Common myeloid progenitor, CD34-positive (primary cell): ENCODE data around the gene MAN2A1.
"Not testable (repeated sequence)": the region's sequence is repeated elsewhere in the genome, so short reads cannot be mapped to it uniquely, and the experiment has no call there.

Source experiments
- CTCF ChIA-PET: fragments of 350-600 bp; sonication (Branson Sonifier 250); formaldehyde crosslinking; loops from one replicate; lab custom pipeline; 2021; ENCODE audit warnings: antibody characterized with exemption; lab: Charles Lee
- POLR2A ChIA-PET: fragments of 350-600 bp; sonication (Branson Sonifier 250); formaldehyde crosslinking; loops from one replicate; lab custom pipeline; 2021; ENCODE audit warnings: antibody characterized with exemption; lab: Charles Lee
- DNase-seq, 3 donors: peaks; one replicate each; pipeline versions ENCODE4 v3.0.0 to v3.0.0-alpha.2; 2013
- H3K27ac ChIP-seq, 2 experiments: 1 replicate in 1 of 2; 2 replicates in 1 of 2; pipeline ENCODE4 v1.7.0; 2013; ENCODE audit warnings: inconsistent platforms in 2 of 2, low read length in 2 of 2, mild to moderate bottlenecking in 2 of 2, low read depth in 1 of 2, moderate library complexity in 1 of 2; ENCODE audit not compliant: severe bottlenecking in 2 of 2, insufficient read depth in 1 of 2, poor library complexity in 1 of 2
- H3K27me3 ChIP-seq, 5 experiments: replicated peaks in 2 of 5; 1 replicate in 3 of 5; 2 replicates in 2 of 5; pipeline versions ENCODE4 v1.6.1 to v1.7.0; 2013; ENCODE audit warnings: low read length in 4 of 5, mild to moderate bottlenecking in 2 of 5, moderate library complexity in 2 of 5, inconsistent platforms in 1 of 5; ENCODE audit not compliant: insufficient read depth in 5 of 5, control insufficient read depth in 4 of 5
- H3K36me3 ChIP-seq, 4 experiments: 1 replicate in 2 of 4; 2 replicates in 2 of 4; pipeline versions ENCODE4 v1.6.1 to v1.7.0; 2013; ENCODE audit warnings: low read length in 3 of 4, control low read depth in 1 of 4, mild to moderate bottlenecking in 1 of 4; ENCODE audit not compliant: control insufficient read depth in 4 of 4, insufficient read depth in 4 of 4
- H3K4me1 ChIP-seq, 4 experiments: 1 replicate in 3 of 4; 2 replicates in 1 of 4; pipeline versions ENCODE4 v1.6.1 to v1.7.1; 2013; ENCODE audit warnings: low read length in 3 of 4, mild to moderate bottlenecking in 3 of 4, control low read depth in 1 of 4, inconsistent platforms in 1 of 4, moderate library complexity in 1 of 4; ENCODE audit not compliant: control insufficient read depth in 4 of 4, insufficient read depth in 4 of 4; ENCODE audit errors: control extremely low read depth in 1 of 4
- H3K4me3 ChIP-seq, 7 experiments: 1 replicate in 4 of 7; 2 replicates in 3 of 7; pipeline versions ENCODE4 v1.5.1 to v1.7.0; 2013; ENCODE audit warnings: mild to moderate bottlenecking in 7 of 7, low read length in 6 of 7, moderate library complexity in 6 of 7, inconsistent platforms in 2 of 7, low read depth in 2 of 7, control low read depth in 1 of 7; ENCODE audit not compliant: insufficient read depth in 4 of 7, control insufficient read depth in 1 of 7; ENCODE audit errors: extremely low read depth in 1 of 7
- H3K9me3 ChIP-seq, 5 experiments: 1 replicate in 4 of 5; 2 replicates in 1 of 5; pipeline versions ENCODE4 v1.6.1 to v1.7.1; 2013; ENCODE audit warnings: low read length in 4 of 5, mild to moderate bottlenecking in 2 of 5, inconsistent platforms in 1 of 5, low read depth in 1 of 5, moderate library complexity in 1 of 5; ENCODE audit not compliant: control insufficient read depth in 4 of 5, insufficient read depth in 2 of 5; ENCODE audit errors: control extremely low read depth in 1 of 5
- WGBS: methylation state at CpG from one replicate; pipeline ENCODE4 v1.1.5; 2013; ENCODE audit not compliant: insufficient coverage; 5-methylcytosine and 5-hydroxymethylcytosine counted together

Gene MAN2A1

DNA sequence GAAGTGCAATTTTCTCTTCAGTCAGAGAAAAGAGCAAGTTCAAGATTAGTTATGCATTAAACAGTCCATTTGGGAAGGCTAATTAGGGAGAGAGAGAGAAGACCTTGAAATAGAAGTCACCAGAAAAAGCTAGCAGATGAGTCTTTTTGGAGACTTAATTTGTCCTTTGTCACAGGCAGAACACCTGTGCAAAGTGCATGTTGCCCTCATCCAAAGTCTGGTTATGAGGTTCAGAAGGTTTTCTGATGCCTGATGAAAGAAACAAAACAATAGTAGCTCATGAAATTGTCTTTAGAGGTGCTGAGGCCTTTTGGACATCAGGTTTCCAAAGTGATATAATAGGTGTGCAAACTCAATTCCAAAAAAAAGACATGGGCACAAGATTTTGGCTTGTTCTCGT, 199.3 kb downstream of the MAN2A1 start:
- 89% methylated on average over 1 of the region's 1 CpG for WGBS
- ChIA-PET POLR2A (no interaction called here), CTCF (no interaction called here)
- Histone ChIP-seq H3K36me3 (no peaks in the 10 kb centered on the region), H3K4me3 (no peak overlapping the region), H3K4me1 (no peaks in the 10 kb centered on the region), H3K27me3 (no peaks in the 10 kb centered on the region), H3K27ac (no peak overlapping the region), H3K9me3 (peaks cover 0 to 3% (median 0%) of the 10 kb centered on the region in 5 experiments)
- no peak for DNase-seq

DNA sequence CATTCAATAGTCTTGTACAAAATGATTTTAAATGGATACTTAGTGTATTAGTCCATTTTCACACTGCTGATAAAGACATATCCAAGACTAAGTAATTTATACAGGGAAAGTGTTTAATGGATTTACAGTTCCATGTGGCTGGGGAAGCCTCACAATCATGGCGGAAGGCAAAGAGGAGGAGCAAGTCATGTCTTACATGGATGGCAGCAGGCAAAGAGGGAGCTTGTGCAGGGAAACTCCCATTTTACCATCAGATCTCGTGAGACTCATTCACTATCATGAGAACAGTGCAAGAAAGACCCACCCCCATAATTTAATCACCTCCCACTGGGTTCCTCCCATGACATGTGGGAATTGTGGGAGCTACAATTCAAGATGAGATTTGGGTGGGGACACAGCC, 203.5 kb downstream of the MAN2A1 start:
- WGBS = no CpG with 5 or more reads among the region's 2 CpGs
- H3K27me3 ChIP-seq, POLR2A ChIA-PET, H3K9me3 ChIP-seq, H3K4me1 ChIP-seq, H3K36me3 ChIP-seq, DNase-seq, H3K27ac ChIP-seq, H3K4me3 ChIP-seq, CTCF ChIA-PET: not testable (repeated sequence)

DNA sequence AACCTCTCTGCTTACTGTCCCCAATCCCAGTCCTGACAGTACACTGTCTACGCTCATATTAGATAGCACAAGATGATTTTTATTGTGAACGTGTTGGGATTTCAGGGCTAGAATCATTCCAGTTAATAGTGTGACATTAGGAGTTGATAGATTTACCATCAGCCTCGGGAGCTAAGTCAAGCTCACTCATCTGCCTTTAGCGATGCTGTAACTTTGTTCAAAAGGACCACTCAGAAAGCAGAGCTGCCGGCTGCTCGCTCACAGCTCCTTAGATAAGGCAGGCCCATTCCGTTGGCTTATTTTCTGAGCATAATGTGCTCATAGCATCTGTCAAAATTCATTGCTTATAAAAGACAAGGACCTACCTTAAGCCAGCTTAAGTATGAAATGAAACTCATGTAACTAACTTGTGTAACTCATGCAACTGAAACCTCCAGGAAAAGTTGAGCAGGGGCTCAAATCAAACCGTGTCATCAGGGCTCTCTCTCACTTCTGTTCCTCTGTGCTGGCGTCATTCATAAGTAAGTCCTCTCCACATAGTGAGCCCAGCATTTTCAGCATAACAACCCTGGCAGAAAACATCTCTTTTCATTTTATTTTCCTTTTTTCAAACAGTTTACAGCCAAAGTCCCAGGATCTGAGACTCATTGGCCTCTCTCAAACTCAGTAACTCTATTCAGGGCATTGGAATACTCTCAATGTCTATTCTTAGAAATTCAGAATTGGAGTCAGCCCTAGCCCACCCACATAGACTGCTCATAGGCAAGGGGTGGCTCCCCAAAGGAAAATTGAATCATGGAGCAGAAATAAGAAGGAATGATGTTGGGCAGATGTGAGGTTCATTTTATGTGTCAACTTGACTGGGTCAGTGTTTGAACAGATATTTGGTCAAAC, 208.8 kb downstream of the MAN2A1 start:
- Histone ChIP-seq H3K36me3 (no peaks in the 10 kb centered on the region), H3K4me3 (no peak overlapping the region), H3K4me1 (no peaks in the 10 kb centered on the region), H3K9me3 (no peaks in the 10 kb centered on the region), H3K27ac (no peak overlapping the region), H3K27me3 (no peaks in the 10 kb centered on the region)
- WGBS = 97% methylated on average over 6 of the region's 9 CpGs
- CTCF ChIA-PET = no interaction called here
- POLR2A ChIA-PET = no interaction called here
- no peak for DNase-seq

DNA sequence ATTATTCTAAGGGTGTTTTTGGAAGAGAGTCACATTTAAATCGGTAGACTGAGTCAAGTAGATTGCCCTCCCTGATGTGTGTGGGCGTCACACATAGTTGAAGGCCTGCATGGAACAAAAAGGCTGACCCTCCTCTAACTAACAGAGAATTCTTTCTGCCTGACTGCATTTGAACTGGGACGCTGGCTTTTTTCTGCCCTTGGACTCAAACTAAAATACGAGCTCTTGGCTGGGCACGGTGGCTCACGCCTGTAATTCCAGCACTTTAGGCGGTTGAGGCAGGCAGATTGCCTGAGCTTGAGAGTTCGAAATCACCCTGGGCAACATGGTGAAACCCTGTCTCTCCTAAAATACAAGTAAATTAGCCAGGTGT, 209.4 kb downstream of the MAN2A1 start:
- DNase-seq = no peak
- H3K36me3 ChIP-seq = no peaks in the 10 kb centered on the region

DNA sequence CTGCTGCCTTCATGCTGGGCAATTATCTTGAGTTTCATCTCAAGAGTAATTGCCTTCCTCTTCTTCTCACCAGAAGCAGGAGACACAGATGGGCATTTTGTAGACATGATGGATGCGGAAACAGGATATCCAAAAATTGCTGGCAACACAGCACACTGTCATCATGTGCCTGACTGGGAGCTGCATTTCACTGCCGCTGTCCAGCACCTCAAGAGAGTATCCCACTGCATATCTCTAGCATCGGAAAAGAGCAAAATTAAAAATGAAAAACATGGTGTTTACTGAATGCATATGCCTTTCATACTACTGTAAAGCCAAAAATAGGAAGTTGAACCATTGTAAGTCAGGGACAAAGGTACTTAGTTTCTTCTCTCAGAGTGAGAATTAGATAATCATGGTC, 210.7 kb downstream of the MAN2A1 start:
- POLR2A ChIA-PET = no interaction called here

More for the DNA sequence above, 209.4 kb downstream of the MAN2A1 start:
- H3K27ac ChIP-seq = no peak overlapping the region
- CTCF ChIA-PET = no interaction called here
- H3K4me3 ChIP-seq = no peak overlapping the region
- no peaks in the 10 kb centered on the region for H3K27me3 ChIP-seq
- no peaks in the 10 kb centered on the region for H3K4me1 ChIP-seq
- POLR2A ChIA-PET = no interaction called here
- 96% methylated on average over 8 of the region's 8 CpGs for WGBS
- H3K9me3 ChIP-seq = no peaks in the 10 kb centered on the region

DNA sequence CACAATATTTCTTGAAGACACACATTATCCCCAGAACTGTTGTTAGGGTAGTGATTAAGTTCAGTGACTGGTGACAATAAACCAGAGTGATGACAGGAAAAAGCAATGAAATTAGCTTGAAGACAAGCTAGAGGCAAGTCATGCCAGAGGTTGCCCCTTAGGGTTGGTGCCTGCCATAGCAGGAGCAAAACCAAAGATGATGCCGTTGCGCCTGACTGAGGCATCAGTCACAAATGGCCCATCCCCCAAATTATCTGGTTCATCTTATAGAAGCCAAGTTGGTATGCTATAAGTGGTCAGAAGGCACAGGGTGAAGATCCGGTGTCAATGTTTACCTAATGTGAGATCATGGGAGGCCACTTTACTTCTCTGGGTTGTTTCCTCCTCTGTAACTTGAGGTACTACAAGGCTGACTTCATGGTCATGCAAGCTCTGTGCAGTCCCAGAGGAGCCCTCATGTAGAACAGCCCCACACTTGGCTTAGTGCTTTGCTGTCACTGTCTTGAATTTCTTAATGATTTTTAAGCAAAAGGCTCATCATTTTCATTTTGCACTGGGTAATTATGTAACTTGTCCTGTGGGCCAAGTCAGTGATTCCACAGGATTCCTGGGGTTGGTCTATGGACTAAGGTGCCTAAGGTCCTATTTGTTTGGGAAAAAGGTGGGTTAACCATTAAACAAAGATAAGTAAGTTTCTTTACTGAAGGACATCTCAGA, 211.3 kb downstream of the MAN2A1 start:
- H3K4me1 ChIP-seq = no peaks in the 10 kb centered on the region
- DNase-seq = no peak
- H3K27me3 ChIP-seq = no peaks in the 10 kb centered on the region
- no peaks in the 10 kb centered on the region for H3K9me3 ChIP-seq
- H3K27ac ChIP-seq = no peak overlapping the region
- ChIA-PET CTCF (no interaction called here), POLR2A (no interaction called here)
- H3K4me3 ChIP-seq = no peak overlapping the region
- H3K36me3 ChIP-seq = no peaks in the 10 kb centered on the region
- 100% methylated on average over 3 of the region's 3 CpGs for WGBS

More for the DNA sequence above, 210.7 kb downstream of the MAN2A1 start:
- no peaks in the 10 kb centered on the region for H3K36me3 ChIP-seq
- CTCF ChIA-PET = no interaction called here
- 100% methylated on average over 3 of the region's 3 CpGs for WGBS
- no peak overlapping the region for H3K27ac ChIP-seq
- no peak for DNase-seq
- no peaks in the 10 kb centered on the region for H3K4me1 ChIP-seq
- no peak overlapping the region for H3K4me3 ChIP-seq
- H3K27me3 ChIP-seq = no peaks in the 10 kb centered on the region
- no peaks in the 10 kb centered on the region for H3K9me3 ChIP-seq

DNA sequence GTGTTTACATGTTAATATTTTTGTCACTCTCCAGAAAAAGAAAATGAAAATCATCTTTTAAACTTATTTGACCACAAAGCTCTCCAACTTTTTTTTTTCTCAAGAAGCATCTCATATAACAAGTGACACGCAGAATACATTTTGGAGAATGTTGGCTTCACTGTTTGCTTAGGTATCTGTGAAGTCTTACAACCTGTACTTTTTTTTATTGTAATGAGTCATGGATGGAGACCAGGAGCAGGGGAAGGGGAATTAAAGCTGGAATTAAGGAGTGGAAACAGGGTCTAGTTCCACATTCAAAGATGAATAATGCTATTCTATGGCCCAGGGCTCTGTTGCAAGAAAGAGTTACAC, 211.9 kb downstream of the MAN2A1 start:
- Histone ChIP-seq H3K36me3 (no peaks in the 10 kb centered on the region), H3K27ac (no peak overlapping the region), H3K9me3 (no peaks in the 10 kb centered on the region), H3K27me3 (no peaks in the 10 kb centered on the region), H3K4me1 (no peaks in the 10 kb centered on the region), H3K4me3 (no peak overlapping the region)
- CTCF ChIA-PET = no interaction called here
- POLR2A ChIA-PET = no interaction called here
- no peak for DNase-seq
- no CpG with 5 or more reads among the region's 1 CpG for WGBS
